H1 (cell line): Measurements from ENCODE around the gene CDKL1. TPM values are rescaled to one million over a fixed set of nuclear protein-coding genes. Genes with fewer than 3 reads are reported as not detected.

ENCODE experiments used
- CTCF ChIA-PET: fragments of 300-600 bp; sonication (Branson Sonifier 250); formaldehyde crosslinking; loops from one replicate; lab custom pipeline; 2021; ENCODE audit not compliant: partially characterized antibody; lab: Charles Lee
- POLR2A ChIA-PET: fragments of 300-600 bp; sonication (Branson Sonifier 250); formaldehyde crosslinking; loops from one replicate; lab custom pipeline; 2021; ENCODE audit warnings: inconsistent platforms; ENCODE audit not compliant: partially characterized antibody; lab: Charles Lee
- DNase-seq, 2 experiments: peaks; one replicate each; pipeline versions ENCODE4 v3.0.0 to v3.0.0-alpha.2; 2010 to 2022; ENCODE audit warnings: low spot score in 2 of 2, low read depth in 1 of 2, mixed read lengths in 1 of 2
- FAIRE-seq: peaks from 2 replicates; lab custom pipeline; 2011; peaks lifted over from hg19 to GRCh38; lab: Jason Lieb, UNC
- H2AFZ ChIP-seq: 2 replicates; pipeline ENCODE4 v1.8.1; 2012; ENCODE audit warnings: low read length, inconsistent platforms
- H2AK5ac ChIP-seq: 2 replicates; pipeline ENCODE4 v1.6.1; 2013; ENCODE audit warnings: low read depth, low read length
- H2BK120ac ChIP-seq: replicated peaks from 2 replicates; pipeline ENCODE3; 2013; ENCODE audit warnings: low read depth, low read length, inconsistent platforms
- H2BK12ac ChIP-seq: 2 replicates; pipeline ENCODE4 v1.6.1; 2013; ENCODE audit warnings: low read depth, low read length
- H2BK15ac ChIP-seq: 2 replicates; pipeline ENCODE4 v1.6.1; 2013; ENCODE audit warnings: low read length
- H2BK20ac ChIP-seq: 2 replicates; pipeline ENCODE4 v1.6.1; 2013; ENCODE audit warnings: low read length
- H2BK5ac ChIP-seq: 2 replicates; pipeline ENCODE4 v1.6.1; 2013; ENCODE audit warnings: low read depth, low read length
- H3K14ac ChIP-seq: 2 replicates; pipeline ENCODE4 v1.6.1; 2013; ENCODE audit warnings: inconsistent platforms; ENCODE audit not compliant: insufficient read length
- H3K18ac ChIP-seq: 2 replicates; pipeline ENCODE4 v1.6.1; 2013; ENCODE audit warnings: low read length; ENCODE audit errors: extremely low read depth
- H3K23ac ChIP-seq: 2 replicates; pipeline ENCODE4 v1.6.1; 2013; ENCODE audit warnings: inconsistent platforms; ENCODE audit not compliant: insufficient read length
- H3K23me2 ChIP-seq: 2 replicates; pipeline ENCODE4 v1.6.1; 2013; ENCODE audit warnings: low read depth, low read length
- H3K27ac ChIP-seq: 2 replicates; pipeline ENCODE4 v1.6.1; 2011; ENCODE audit warnings: low read depth, low read length, inconsistent platforms
- H3K27me3 ChIP-seq, 4 experiments: replicated peaks in 1 of 4; 1 replicate in 1 of 4; 2 replicates in 3 of 4; pipeline versions ENCODE4 v1.6.1 to v1.8.1; 2011 to 2013; ENCODE audit warnings: low read length in 3 of 4, mild to moderate bottlenecking in 3 of 4, inconsistent platforms in 2 of 4, mixed read lengths in 2 of 4, moderate library complexity in 1 of 4; ENCODE audit not compliant: control insufficient read depth in 3 of 4, insufficient read depth in 3 of 4; ENCODE audit errors: extremely low read depth in 1 of 4
- H3K36me3 ChIP-seq, 4 experiments: 2 replicates each; pipeline versions ENCODE4 v1.6.1 to v1.8.1; 2011 to 2013; ENCODE audit warnings: mild to moderate bottlenecking in 4 of 4, low read length in 3 of 4, moderate library complexity in 2 of 4, control low read depth in 1 of 4, inconsistent platforms in 1 of 4; ENCODE audit not compliant: insufficient read depth in 4 of 4, control insufficient read depth in 2 of 4
- H3K4ac ChIP-seq: replicated peaks from 2 replicates; pipeline ENCODE3; 2013; ENCODE audit warnings: low read length, low read depth, mixed read lengths, inconsistent platforms; ENCODE audit not compliant: insufficient read length
- H3K4me1 ChIP-seq, 4 experiments: replicated peaks in 1 of 4; 1 replicate in 1 of 4; 2 replicates in 3 of 4; pipeline versions ENCODE4 v1.6.1 to v1.8.1; 2011 to 2013; ENCODE audit warnings: low read length in 3 of 4, inconsistent platforms in 2 of 4, mixed read lengths in 1 of 4; ENCODE audit not compliant: insufficient read depth in 4 of 4, control insufficient read depth in 3 of 4
- H3K4me2 ChIP-seq, 2 experiments: 2 replicates each; pipeline versions ENCODE4 v1.6.1 to v1.8.1; 2011 to 2013; ENCODE audit warnings: low read depth in 2 of 2, low read length in 2 of 2, control low read depth in 1 of 2, inconsistent platforms in 1 of 2, mild to moderate bottlenecking in 1 of 2; ENCODE audit not compliant: insufficient read depth in 1 of 2
- H3K4me3 ChIP-seq, 4 experiments: fragments of 200-600, 300-600 bp in 1 of 4; sonication (generic), shearing (Covaris generic), sonication (Bioruptor Twin) in 1 of 4; 2 replicates each; pipeline versions ENCODE4 v1.5.1 to v1.8.1; 2011 to 2016; ENCODE audit warnings: low read length in 4 of 4, low read depth in 3 of 4, control low read depth in 2 of 4, inconsistent platforms in 2 of 4, mild to moderate bottlenecking in 2 of 4, mixed read lengths in 1 of 4, moderate library complexity in 1 of 4; ENCODE audit not compliant: insufficient read depth in 2 of 4; ENCODE audit errors: extremely low read depth in 1 of 4
- H3K56ac ChIP-seq: replicated peaks from 2 replicates; pipeline ENCODE3; 2013; ENCODE audit warnings: low read depth, mild to moderate bottlenecking, mixed read lengths, low read length, inconsistent platforms; ENCODE audit not compliant: insufficient read length
- H3K79me1 ChIP-seq: 2 replicates; pipeline ENCODE4 v1.6.1; 2013; ENCODE audit warnings: low read depth, low read length, control low read depth
- H3K79me2 ChIP-seq, 2 experiments: 2 replicates each; pipeline versions ENCODE4 v1.6.1 to v1.8.1; 2012 to 2013; ENCODE audit warnings: low read length in 2 of 2, mild to moderate bottlenecking in 2 of 2, inconsistent platforms in 1 of 2; ENCODE audit not compliant: insufficient read depth in 2 of 2, control insufficient read depth in 1 of 2
- H3K9ac ChIP-seq, 4 experiments: replicated peaks in 1 of 4; 1 replicate in 1 of 4; 2 replicates in 3 of 4; pipeline versions ENCODE4 v1.6.1 to v1.8.1; 2011 to 2013; ENCODE audit warnings: low read depth in 3 of 4, low read length in 3 of 4, control low read depth in 2 of 4, mild to moderate bottlenecking in 2 of 4, moderate library complexity in 2 of 4, inconsistent platforms in 1 of 4; ENCODE audit errors: extremely low read depth in 1 of 4
- H3K9me3 ChIP-seq, 2 experiments: 2 replicates each; pipeline versions ENCODE4 v1.6.1 to v1.8.1; 2012 to 2013; ENCODE audit warnings: mild to moderate bottlenecking in 2 of 2, moderate library complexity in 2 of 2, control low read depth in 1 of 2, inconsistent platforms in 1 of 2, low read depth in 1 of 2, low read length in 1 of 2, mixed read lengths in 1 of 2; ENCODE audit not compliant: insufficient read depth in 2 of 2
- H4K20me1 ChIP-seq, 2 experiments: replicated peaks in 1 of 2; 2 replicates each; pipeline versions ENCODE3 to v1.8.1; 2011 to 2013; ENCODE audit warnings: inconsistent platforms in 2 of 2, low read length in 2 of 2, mild to moderate bottlenecking in 1 of 2; ENCODE audit not compliant: insufficient read depth in 2 of 2, control insufficient read depth in 1 of 2
- H4K5ac ChIP-seq: 2 replicates; pipeline ENCODE4 v1.6.1; 2013; ENCODE audit warnings: low read length, low read depth, mixed read lengths, inconsistent platforms; ENCODE audit not compliant: insufficient read length
- H4K8ac ChIP-seq: 2 replicates; pipeline ENCODE4 v1.8.0; 2013; ENCODE audit warnings: mild to moderate bottlenecking, moderate library complexity, low read length, inconsistent platforms; ENCODE audit not compliant: insufficient read depth; ENCODE audit errors: extremely low read depth
- H4K91ac ChIP-seq: replicated peaks from 2 replicates; pipeline ENCODE3; 2013; ENCODE audit warnings: low read length, mixed read lengths, inconsistent platforms; ENCODE audit not compliant: insufficient read length
- CHD1 ChIP-seq: IDR thresholded peaks from 2 replicates; pipeline ENCODE4 v1.6.1; 2012; ENCODE audit warnings: low read depth, low read length, improper control_type of control experiment
- TEAD4 ChIP-seq: IDR thresholded peaks from 2 replicates; pipeline ENCODE4 v1.6.1; 2012; ENCODE audit warnings: low read depth, low read length, inconsistent platforms, mixed read lengths
- WGBS, 2 experiments: shearing (Covaris generic) in 1 of 2; methylation state at CpG; one replicate each; pipeline versions ENCODE4 v1.1.6 to v1.1.7; 2013 to 2015; ENCODE audit warnings: low lambda C conversion rate in 2 of 2, mixed read lengths in 2 of 2, inconsistent platforms in 1 of 2, low coverage in 1 of 2, missing lambda C conversion rate in 1 of 2; ENCODE audit not compliant: insufficient replicate concordance in 2 of 2, insufficient coverage in 1 of 2, insufficient read length in 1 of 2; ENCODE audit errors: extremely low coverage in 1 of 2, missing lambda C conversion rate in 1 of 2; 5-methylcytosine and 5-hydroxymethylcytosine counted together
- polyA plus RNA-seq, 7 experiments: library from polyadenylated mRNA; depleted of rRNA in 3 of 7; stranded (reverse) in 5 of 7; unstranded in 2 of 7; fragments of >200 nt in 5 of 7; fragments of 200-250 nt in 2 of 7; gene quantifications; 1 replicate in 5 of 7; 2 replicates in 1 of 7; 4 replicates in 1 of 7; pipeline versions ENCODE4 v1.2.1 to v1.2.3, GENCODE V29; 2011 to 2013; ENCODE audit warnings: missing spikeins in 2 of 7, mixed read lengths in 2 of 7
- total RNA-seq: library from RNA; stranded (reverse); fragmentation: NEBNext Ultra II Directional; extraction: Animal tissue kit (Norgen Biotek cat#: 25700); gene quantifications from 2 replicates; pipeline ENCODE4 v1.2.1, GENCODE V29; 2021

The CDKL1 gene
- total and polyA plus RNA-seq, 2 of the 8 experiments (the other 6 are each of a cell fraction or from before 2014, with no cell fraction given): 1.2 to 2.2 TPM

- Histone ChIP-seq H3K14ac (no peak overlapping the region), H3K23me2 (no peaks in the 10 kb centered on the region), H3K27me3 (no peaks in the 10 kb centered on the region), H3K4me1 (peaks cover 8 to 13% (median 11%) of the 10 kb centered on the region in 4 experiments; a peak in 6 of 7 replicates), H3K27ac (no peak overlapping the region), H3K56ac (no peak overlapping the region), H4K8ac (no peak overlapping the region), H4K20me1 (no peaks in the 10 kb centered on the region), H3K23ac (no peak overlapping the region), H3K79me1 (no peaks in the 10 kb centered on the region), H2BK20ac (no peak overlapping the region), H3K4me3 (no peak overlapping the region), H3K36me3 (peaks cover 0 to 2% (median 1%) of the 10 kb centered on the region in 4 experiments; a peak in 1 of 8 replicates), H3K4me2 (no peak overlapping the region), H2AFZ (no peak overlapping the region), H4K91ac (no peak overlapping the region), H3K4ac (no peak overlapping the region), H2BK5ac (no peak overlapping the region), H2BK12ac (no peak overlapping the region)
- CTCF ChIA-PET: interaction anchor here (0.7 to 5.1 kb wide), 3 partner anchors 8 to 12 kb away, joined by 3 to 30 read pairs (median 6); no protein-coding TSS in a partner anchor
- DNase-seq (no peak), FAIRE-seq (no peak)
- 89% methylated on average over 3 of the region's 3 CpGs; no CpG with 5 or more reads in 1 of the 2 experiments for WGBS, 2 experiments
- TF ChIP-seq CHD1 (no peak), TEAD4 (peak; percentile 18; the same call in 1 of the 2 replicates)
- TF ChIP-seq, all 59 proteins: peak for 1
- no peak overlapping the region for H3K9ac ChIP-seq
- no peak overlapping the region for H2AK5ac ChIP-seq
- H2BK120ac ChIP-seq: no peak overlapping the region
- no peak overlapping the region for H4K5ac ChIP-seq
- POLR2A ChIA-PET: interaction anchor here (1.3 kb wide), 1 partner anchor 22 kb away, joined by 4 read pairs; no protein-coding TSS in a partner anchor
- no peaks in the 10 kb centered on the region for H3K9me3 ChIP-seq
- H2BK15ac ChIP-seq: no peak overlapping the region
- H3K18ac ChIP-seq: no peak overlapping the region
- H3K79me2 ChIP-seq: no peaks in the 10 kb centered on the region
These were observed 63.6 kb downstream of the CDKL1 start for GRCh38 chr14:50333014-50333509.
